ENCODE results near the gene PRTFDC1. TPM values are rescaled to one million over a fixed set of nuclear protein-coding genes. Genes with fewer than 3 reads are reported as not detected.

Gene PRTFDC1
- total RNA-seq, 2 experiments from 2014 or later: not detected

DNA sequence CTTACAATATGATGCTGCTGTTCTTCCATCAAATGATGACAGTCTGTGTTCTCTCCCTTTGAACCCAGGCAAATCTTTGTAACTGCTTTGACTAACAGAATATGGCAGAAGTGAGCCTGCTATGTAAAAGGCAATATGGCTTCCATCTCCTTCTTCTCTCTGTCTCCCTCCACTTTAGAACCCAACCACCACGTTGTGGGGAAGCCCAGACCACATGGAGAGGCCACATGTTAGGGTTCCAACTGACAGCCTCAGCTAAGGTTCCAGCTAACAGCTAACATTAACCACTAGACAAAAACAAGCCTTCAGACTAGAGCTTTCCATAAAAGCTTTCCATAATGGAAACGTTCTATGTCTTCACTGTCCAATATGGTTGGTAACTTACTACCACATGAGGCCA lies 107.7 kb downstream of the PRTFDC1 start:
- no peak overlapping the region for H2AFZ ChIP-seq (ENCODE audit: low read length)
- no TSS peak for BruUV-seq (replicated peaks)
- POLR2A ChIA-PET: interaction anchor here (0.7 kb wide), 1 partner anchor 253 kb away, joined by 3 read pairs; no protein-coding TSS in a partner anchor

DNA sequence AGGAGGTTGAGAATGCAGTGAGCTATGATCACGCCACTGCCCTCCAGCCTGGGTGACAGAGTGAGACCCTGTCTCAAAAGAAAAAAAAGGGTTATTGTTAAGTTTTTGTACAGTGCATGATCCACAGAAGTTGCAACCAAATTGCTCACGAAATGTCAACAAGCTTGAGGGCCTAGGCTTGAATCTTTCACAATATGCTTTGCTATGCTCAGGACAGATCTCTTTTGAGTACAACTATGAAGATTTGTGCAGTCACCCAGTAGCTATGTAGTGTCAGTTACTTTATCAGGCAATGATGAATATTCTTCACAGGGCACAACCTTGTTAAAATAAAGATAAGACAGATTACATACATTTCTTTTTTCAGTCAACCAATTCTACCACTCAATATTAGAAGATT lies 109.2 kb downstream of the PRTFDC1 start:
- Histone ChIP-seq H3K4me3 (ENCODE audit: low read depth, low read length, poor library complexity, severe bottlenecking) (no peak overlapping the region), H3K36me3 (ENCODE audit: insufficient read depth, low read length) (no peaks in the 10 kb centered on the region), H3K9me2 (ENCODE audit: insufficient read depth, low read length) (no peaks in the 10 kb centered on the region), H3K27ac (ENCODE audit: low read depth, low read length, poor library complexity, severe bottlenecking) (no peak overlapping the region), H4K20me1 (ENCODE audit: insufficient read depth, low read length) (no peaks in the 10 kb centered on the region), H3K79me2 (ENCODE audit: insufficient read depth, low read depth, low read length) (no peaks in the 10 kb centered on the region), H3K4me1 (ENCODE audit: insufficient read depth, low read length, poor library complexity, severe bottlenecking) (no peaks in the 10 kb centered on the region), H3K4me2 (ENCODE audit: low read length) (no peak overlapping the region), H2AFZ (ENCODE audit: low read length) (no peak overlapping the region), H3K9me3 (ENCODE audit: low read length) (no peaks in the 10 kb centered on the region)
- ChIA-PET POLR2A (interaction anchor here (0.6 kb wide), 1 partner anchor 649 kb away, joined by 7 read pairs; no protein-coding TSS in a partner anchor), CTCF (ENCODE audit: unreplicated experiment) (no interaction called here)
- BruUV-seq (replicated peaks): no TSS peak
- TF ChIP-seq, protein P1, sequence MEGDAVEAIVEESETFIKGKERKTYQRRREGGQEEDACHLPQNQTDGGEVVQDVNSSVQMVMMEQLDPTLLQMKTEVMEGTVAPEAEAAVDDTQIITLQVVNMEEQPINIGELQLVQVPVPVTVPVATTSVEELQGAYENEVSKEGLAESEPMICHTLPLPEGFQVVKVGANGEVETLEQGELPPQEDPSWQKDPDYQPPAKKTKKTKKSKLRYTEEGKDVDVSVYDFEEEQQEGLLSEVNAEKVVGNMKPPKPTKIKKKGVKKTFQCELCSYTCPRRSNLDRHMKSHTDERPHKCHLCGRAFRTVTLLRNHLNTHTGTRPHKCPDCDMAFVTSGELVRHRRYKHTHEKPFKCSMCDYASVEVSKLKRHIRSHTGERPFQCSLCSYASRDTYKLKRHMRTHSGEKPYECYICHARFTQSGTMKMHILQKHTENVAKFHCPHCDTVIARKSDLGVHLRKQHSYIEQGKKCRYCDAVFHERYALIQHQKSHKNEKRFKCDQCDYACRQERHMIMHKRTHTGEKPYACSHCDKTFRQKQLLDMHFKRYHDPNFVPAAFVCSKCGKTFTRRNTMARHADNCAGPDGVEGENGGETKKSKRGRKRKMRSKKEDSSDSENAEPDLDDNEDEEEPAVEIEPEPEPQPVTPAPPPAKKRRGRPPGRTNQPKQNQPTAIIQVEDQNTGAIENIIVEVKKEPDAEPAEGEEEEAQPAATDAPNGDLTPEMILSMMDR (conservative IDR thresholded peaks at IDR 0.05; ENCODE audit: low read length): no peak
- TF ChIP-seq EZH2phosphoT487 (IDR thresholded peaks at IDR 0.05; ENCODE audit: borderline replicate concordance, low read depth, low read length): no peak
- intact Hi-C loops (cut with micrococcal nuclease; ENCODE audit: unreplicated experiment): no loop called here
- no peak for DNase-seq (ENCODE audit: low spot score)

More for the DNA sequence above, 107.7 kb downstream of the PRTFDC1 start:
- Histone ChIP-seq H3K4me1 (ENCODE audit: insufficient read depth, low read length, poor library complexity, severe bottlenecking) (no peaks in the 10 kb centered on the region), H3K4me3 (ENCODE audit: low read depth, low read length, poor library complexity, severe bottlenecking) (no peak overlapping the region), H3K27ac (ENCODE audit: low read depth, low read length, poor library complexity, severe bottlenecking) (no peak overlapping the region), H4K20me1 (ENCODE audit: insufficient read depth, low read length) (no peaks in the 10 kb centered on the region), H3K4me2 (ENCODE audit: low read length) (no peak overlapping the region), H3K9me3 (ENCODE audit: low read length) (no peaks in the 10 kb centered on the region), H3K36me3 (ENCODE audit: insufficient read depth, low read length) (no peaks in the 10 kb centered on the region), H3K79me2 (ENCODE audit: insufficient read depth, low read depth, low read length) (no peaks in the 10 kb centered on the region), H3K9me2 (ENCODE audit: insufficient read depth, low read length) (no peaks in the 10 kb centered on the region)
- CTCF ChIA-PET (ENCODE audit: unreplicated experiment): no interaction called here
- intact Hi-C loops (cut with micrococcal nuclease; ENCODE audit: unreplicated experiment): no loop called here
- TF ChIP-seq EZH2phosphoT487 (IDR thresholded peaks at IDR 0.05; ENCODE audit: borderline replicate concordance, low read depth, low read length): no peak
- TF ChIP-seq, protein P1 (conservative IDR thresholded peaks at IDR 0.05; ENCODE audit: low read length): no peak
- no peak for DNase-seq (ENCODE audit: low spot score)

DNA sequence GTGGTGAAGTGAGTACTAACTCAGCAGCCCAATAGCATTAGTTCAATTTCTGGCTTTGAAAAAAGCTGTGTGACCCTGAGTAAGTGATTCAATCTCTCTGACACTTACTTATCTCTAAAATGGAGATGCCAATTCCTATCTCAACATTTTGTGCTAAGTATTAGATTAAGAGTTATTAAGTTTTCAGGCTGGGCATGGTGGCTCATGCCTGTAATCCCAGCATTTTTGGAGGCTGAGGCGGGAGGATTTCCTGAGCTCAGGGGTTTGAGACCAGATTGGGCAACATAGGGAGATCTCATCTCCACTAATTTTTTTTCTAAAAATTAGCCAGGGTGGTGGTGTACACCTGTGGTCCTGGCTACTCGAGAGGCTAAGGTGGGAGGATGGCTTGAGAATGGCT lies 109.5 kb downstream of the PRTFDC1 start:
- POLR2A ChIA-PET: interaction anchor here (0.6 kb wide), 1 partner anchor 649 kb away, joined by 7 read pairs; no protein-coding TSS in a partner anchor
- intact Hi-C loops (cut with micrococcal nuclease; ENCODE audit: unreplicated experiment): no loop called here
- Histone ChIP-seq H3K79me2 (ENCODE audit: insufficient read depth, low read depth, low read length) (no peaks in the 10 kb centered on the region), H3K4me1 (ENCODE audit: insufficient read depth, low read length, poor library complexity, severe bottlenecking) (no peaks in the 10 kb centered on the region), H3K4me3 (ENCODE audit: low read depth, low read length, poor library complexity, severe bottlenecking) (no peak overlapping the region), H3K36me3 (ENCODE audit: insufficient read depth, low read length) (no peaks in the 10 kb centered on the region), H3K27ac (ENCODE audit: low read depth, low read length, poor library complexity, severe bottlenecking) (no peak overlapping the region), H3K4me2 (ENCODE audit: low read length) (no peak overlapping the region), H4K20me1 (ENCODE audit: insufficient read depth, low read length) (no peaks in the 10 kb centered on the region), H2AFZ (ENCODE audit: low read length) (no peak overlapping the region), H3K9me2 (ENCODE audit: insufficient read depth, low read length) (no peaks in the 10 kb centered on the region), H3K9me3 (ENCODE audit: low read length) (no peaks in the 10 kb centered on the region)
- BruUV-seq (replicated peaks): no TSS peak
- CTCF ChIA-PET (ENCODE audit: unreplicated experiment): no interaction called here
- no peak for DNase-seq (ENCODE audit: low spot score)
- TF ChIP-seq, protein P1 (conservative IDR thresholded peaks at IDR 0.05; ENCODE audit: low read length): no peak
- no peak for TF ChIP-seq EZH2phosphoT487 (IDR thresholded peaks at IDR 0.05; ENCODE audit: borderline replicate concordance, low read depth, low read length)

All from OCI-LY7 (cell line).